8988T (cell line): ENCODE measurements around the gene PRPF38A.
A peak's percentile ranks its signal among the peaks of the same experiment; 100 is the strongest.
"Not testable (repeated sequence)": the region's sequence is repeated elsewhere in the genome, so short reads cannot be mapped to it uniquely, and the experiment has no call there.

Experiments
- DNase-seq: peaks from one replicate; pipeline ENCODE4 v3.0.0; 2011

The PRPF38A gene

GRCh38 chr1:52404116-52404974 lies at the start of gene PRPF38A, which contains the start of gene ORC1:
PRPF38A (plus strand) TSS chr1:52404602; CDS start chr1:52404750, 148 bp downstream.
ORC1 (minus strand) TSS chr1:52404423; CDS start chr1:52402223, 2,200 bp downstream.
- DNase-seq, result peak; percentile 44

GRCh38 chr1:52355436-52355835 lies 49.0 kb upstream of the PRPF38A start:
- DNase-seq, result no peak

- DNase-seq, result no peak
Measured at GRCh38 chr1:52355847-52356505, 48.4 kb upstream of the PRPF38A start.

- no peak for DNase-seq
Measured at GRCh38 chr1:52356818-52357355, 47.5 kb upstream of the PRPF38A start.

- no peak for DNase-seq
Measured at GRCh38 chr1:52357397-52357796, 47.0 kb upstream of the PRPF38A start.

GRCh38 chr1:52358851-52359497 lies 45.4 kb upstream of the PRPF38A start:
- no peak for DNase-seq

- no peak for DNase-seq
Measured at GRCh38 chr1:52359676-52360594, 44.5 kb upstream of the PRPF38A start.

- no peak for DNase-seq
Measured at GRCh38 chr1:52360595-52360968, 43.8 kb upstream of the PRPF38A start.

GRCh38 chr1:52364235-52364839 lies 40.1 kb upstream of the PRPF38A start:
- no peak for DNase-seq

- DNase-seq, result no peak
Measured at GRCh38 chr1:52365071-52365745, 39.2 kb upstream of the PRPF38A start.

GRCh38 chr1:52365746-52366516 lies 38.5 kb upstream of the PRPF38A start, which contains the start of gene CC2D1B:
CC2D1B (minus strand) TSS chr1:52366205; CDS start chr1:52364620, 1,585 bp downstream.
- DNase-seq, result peak; percentile 94

GRCh38 chr1:52366517-52366827 lies 37.9 kb upstream of the PRPF38A start:
- no peak for DNase-seq

GRCh38 chr1:52367272-52367671 lies 37.1 kb upstream of the PRPF38A start:
- DNase-seq, result no peak

- peak; percentile 68 for DNase-seq
Measured at GRCh38 chr1:52368383-52369172, 35.8 kb upstream of the PRPF38A start.

GRCh38 chr1:52369851-52370250 lies 34.6 kb upstream of the PRPF38A start:
- DNase-seq, result not testable (repeated sequence)

- no peak for DNase-seq
Measured at GRCh38 chr1:52385376-52385775, 19.0 kb upstream of the PRPF38A start.

GRCh38 chr1:52386458-52386857 lies 17.9 kb upstream of the PRPF38A start:
- no peak for DNase-seq

- no peak for DNase-seq
Measured at GRCh38 chr1:52393174-52393573, 11.2 kb upstream of the PRPF38A start.

GRCh38 chr1:52399629-52400028 lies 4.8 kb upstream of the PRPF38A start:
- no peak for DNase-seq

GRCh38 chr1:52400131-52400530 lies 4.3 kb upstream of the PRPF38A start:
- no peak for DNase-seq
